ENCODE measurements around the gene SDCBP2. TPM values are rescaled to one million over a fixed set of nuclear protein-coding genes. Genes with fewer than 3 reads are reported as not detected.

SDCBP2 gene
- total and polyA plus RNA-seq, 2 experiments from 2014 or later: 3.2 to 5.3 TPM

DNA sequence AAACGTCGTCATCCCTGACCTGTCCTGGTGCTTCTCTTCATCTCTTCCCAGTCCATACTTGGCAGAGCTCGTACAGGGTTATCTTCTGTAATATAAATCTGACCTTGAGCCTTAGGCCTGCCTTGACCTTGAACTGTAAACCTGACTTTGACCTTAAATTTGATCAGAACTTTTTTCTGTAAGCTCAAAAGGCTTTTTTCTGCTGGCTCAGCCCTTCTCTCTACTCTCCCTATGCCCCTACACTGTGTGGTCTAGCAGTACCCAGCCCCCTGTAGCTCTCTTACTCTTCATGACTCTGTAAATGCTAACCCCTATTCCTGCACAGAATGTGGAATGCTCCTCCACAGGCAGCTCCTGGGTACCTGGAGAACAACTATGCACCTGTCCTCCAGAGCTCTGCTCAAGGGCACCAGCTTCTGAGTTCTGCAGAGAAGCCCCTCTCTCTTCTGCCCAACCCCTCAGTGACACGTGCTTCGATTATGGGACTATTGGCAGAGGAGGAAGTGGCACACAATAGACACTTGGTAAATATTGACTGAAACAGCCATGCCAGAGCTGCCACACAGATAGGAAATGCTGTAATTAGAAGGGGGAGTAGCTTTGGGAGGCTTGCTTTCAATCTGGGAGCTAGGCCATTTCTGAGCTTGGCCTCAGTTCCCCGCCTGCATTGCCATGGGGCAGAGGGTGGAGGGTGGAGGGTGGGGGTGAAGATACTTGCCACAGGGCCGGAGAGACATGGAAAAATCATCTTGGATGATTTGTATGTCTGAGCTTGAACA lies 47.5 kb downstream of the SDCBP2 start:
- Histone ChIP-seq H3K4me3 (no peak overlapping the region), H3K4me2 (no peak overlapping the region), H3K4me1 (ENCODE audit: insufficient read depth) (no peaks in the 10 kb centered on the region), H3K9me2 (ENCODE audit: insufficient read depth) (no peaks in the 10 kb centered on the region), H4K20me1 (replicated peaks; ENCODE audit: insufficient read depth) (0 out of 2 replicates have a peak, but pooled peaks cover 3% of the 10 kb centered on the region), H3K27ac (ENCODE audit: low read depth) (no peak overlapping the region), H3K36me3 (ENCODE audit: insufficient read depth) (no peaks in the 10 kb centered on the region), H3F3A (replicated peaks; ENCODE audit: low read depth) (no peaks in the 10 kb centered on the region), H3K79me2 (replicated peaks; ENCODE audit: insufficient read depth) (no peaks in the 10 kb centered on the region), H3K27me3 (ENCODE audit: insufficient read depth) (no peaks in the 10 kb centered on the region), H2AFZ (no peak overlapping the region)
- no peak overlapping the region for H3K4me3 Mint-ChIP-seq
- H3K27ac Mint-ChIP-seq: no peak overlapping the region
- H3K27me3 Mint-ChIP-seq (ENCODE audit: insufficient read depth, low read depth, poor library complexity): no peaks in the 10 kb centered on the region
- H3K4me1 Mint-ChIP-seq: no peaks in the 10 kb centered on the region
- H3K36me3 Mint-ChIP-seq (ENCODE audit: low read depth): no peaks in the 10 kb centered on the region
- ATAC-seq (no peak), DNase-seq (ENCODE audit: low spot score) (no peak)
- no peaks in the 10 kb centered on the region for H3K9me3 Mint-ChIP-seq
- TF ChIP-seq, protein P1, sequence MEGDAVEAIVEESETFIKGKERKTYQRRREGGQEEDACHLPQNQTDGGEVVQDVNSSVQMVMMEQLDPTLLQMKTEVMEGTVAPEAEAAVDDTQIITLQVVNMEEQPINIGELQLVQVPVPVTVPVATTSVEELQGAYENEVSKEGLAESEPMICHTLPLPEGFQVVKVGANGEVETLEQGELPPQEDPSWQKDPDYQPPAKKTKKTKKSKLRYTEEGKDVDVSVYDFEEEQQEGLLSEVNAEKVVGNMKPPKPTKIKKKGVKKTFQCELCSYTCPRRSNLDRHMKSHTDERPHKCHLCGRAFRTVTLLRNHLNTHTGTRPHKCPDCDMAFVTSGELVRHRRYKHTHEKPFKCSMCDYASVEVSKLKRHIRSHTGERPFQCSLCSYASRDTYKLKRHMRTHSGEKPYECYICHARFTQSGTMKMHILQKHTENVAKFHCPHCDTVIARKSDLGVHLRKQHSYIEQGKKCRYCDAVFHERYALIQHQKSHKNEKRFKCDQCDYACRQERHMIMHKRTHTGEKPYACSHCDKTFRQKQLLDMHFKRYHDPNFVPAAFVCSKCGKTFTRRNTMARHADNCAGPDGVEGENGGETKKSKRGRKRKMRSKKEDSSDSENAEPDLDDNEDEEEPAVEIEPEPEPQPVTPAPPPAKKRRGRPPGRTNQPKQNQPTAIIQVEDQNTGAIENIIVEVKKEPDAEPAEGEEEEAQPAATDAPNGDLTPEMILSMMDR (conservative IDR thresholded peaks at IDR 0.05; ENCODE audit: low read depth in 2 of 2): no peak
- TF ChIP-seq EZH2 (IDR thresholded peaks at IDR 0.05; ENCODE audit: low read depth, unreplicated experiment) (no peak), JUNB (IDR thresholded peaks at IDR 0.05; ENCODE audit: unreplicated experiment) (no peak), STAT1 (IDR thresholded peaks at IDR 0.05; ENCODE audit: unreplicated experiment) (no peak), EZH2phosphoT487 (IDR thresholded peaks at IDR 0.05; ENCODE audit: unreplicated experiment) (no peak), CREB1 (CRISPR knock-in tag; IDR thresholded peaks at IDR 0.05; ENCODE audit: low read depth) (no peak), NANOG (IDR thresholded peaks at IDR 0.05; ENCODE audit: borderline replicate concordance) (no peak), ZNF462 (CRISPR knock-in tag; IDR thresholded peaks at IDR 0.05) (no peak), ZNF114 (CRISPR knock-in tag; IDR thresholded peaks at IDR 0.05) (no peak), REST (IDR thresholded peaks at IDR 0.05; ENCODE audit: unreplicated experiment) (no peak), ZNF331 (CRISPR knock-in tag; IDR thresholded peaks at IDR 0.05; ENCODE audit: low read depth) (no peak), POLR2AphosphoS5 (IDR thresholded peaks at IDR 0.05; ENCODE audit: low read depth) (no peak)
- TF ChIP-seq, protein P2, sequence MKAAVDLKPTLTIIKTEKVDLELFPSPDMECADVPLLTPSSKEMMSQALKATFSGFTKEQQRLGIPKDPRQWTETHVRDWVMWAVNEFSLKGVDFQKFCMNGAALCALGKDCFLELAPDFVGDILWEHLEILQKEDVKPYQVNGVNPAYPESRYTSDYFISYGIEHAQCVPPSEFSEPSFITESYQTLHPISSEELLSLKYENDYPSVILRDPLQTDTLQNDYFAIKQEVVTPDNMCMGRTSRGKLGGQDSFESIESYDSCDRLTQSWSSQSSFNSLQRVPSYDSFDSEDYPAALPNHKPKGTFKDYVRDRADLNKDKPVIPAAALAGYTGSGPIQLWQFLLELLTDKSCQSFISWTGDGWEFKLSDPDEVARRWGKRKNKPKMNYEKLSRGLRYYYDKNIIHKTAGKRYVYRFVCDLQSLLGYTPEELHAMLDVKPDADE (IDR thresholded peaks at IDR 0.05): no peak

Data from GM23338 (cell line).